Colonic mucosa (tissue), 4 donors: ENCODE measurements around the gene SLC2A10. TPM values are rescaled to one million over a fixed set of nuclear protein-coding genes. Genes with fewer than 3 reads are reported as not detected.
"Not testable (repeated sequence)": the region's sequence is repeated elsewhere in the genome, so short reads cannot be mapped to it uniquely, and the experiment has no call there.

ENCODE experiments used
- DNase-seq: peaks from one replicate; pipeline ENCODE4 v3.0.0-alpha.2; 2020
- H3K27ac ChIP-seq: fragments of 200-600 bp; one replicate; pipeline ENCODE4 v1.8.0; 2021
- H3K27me3 ChIP-seq: fragments of 200-600 bp; one replicate; pipeline ENCODE4 v1.8.0; 2021
- H3K36me3 ChIP-seq: fragments of 200-600 bp; one replicate; pipeline ENCODE4 v1.8.0; 2021
- H3K4me1 ChIP-seq: fragments of 200-600 bp; one replicate; pipeline ENCODE4 v1.8.0; 2021; ENCODE audit warnings: mild to moderate bottlenecking
- H3K4me3 ChIP-seq: fragments of 200-600 bp; one replicate; pipeline ENCODE4 v1.8.0; 2021
- H3K9ac ChIP-seq, 2 donors: one replicate each; pipeline ENCODE4 v1.7.0; 2013; ENCODE audit warnings: control low read depth in 2 of 2, low read depth in 2 of 2, low read length in 2 of 2
- H3K9me3 ChIP-seq: fragments of 200-600 bp; one replicate; pipeline ENCODE4 v1.8.0; 2021
- intact Hi-C: fragments of 100-400 bp; cut with DNase I; formaldehyde crosslinking; loops from one replicate; pipeline ENCODE4 v1.14.1; 2022
- total RNA-seq, 2 donors: library from RNA; stranded (reverse); fragmentation: NEBNext Ultra II Directional in 1 of 2; extraction: Animal tissue kit (Norgen Biotek cat#: 25700) in 1 of 2; gene quantifications; one replicate each; pipeline ENCODE4 v1.2.1, GENCODE V29; 2021
- TF ChIP-seq, protein P1 (sequence below): fragments of 200-600 bp; IDR thresholded peaks from one replicate; pipeline ENCODE4 v1.8.0; 2022; ENCODE audit warnings: antibody characterized with exemption, mild to moderate bottlenecking
- donor health status: healthy.
- donor health status: DM: no; HTN: no; CAD: no.
- donor health status: DM: no; HTN: no; CAD: no.

SLC2A10 gene
- total RNA-seq, 2 donors from 2014 or later: 28.3 to 43.6 TPM

- no peaks in the 10 kb centered on the region for H3K9me3 ChIP-seq
- no peak overlapping the region for H3K27ac ChIP-seq
- TF ChIP-seq, protein P1, sequence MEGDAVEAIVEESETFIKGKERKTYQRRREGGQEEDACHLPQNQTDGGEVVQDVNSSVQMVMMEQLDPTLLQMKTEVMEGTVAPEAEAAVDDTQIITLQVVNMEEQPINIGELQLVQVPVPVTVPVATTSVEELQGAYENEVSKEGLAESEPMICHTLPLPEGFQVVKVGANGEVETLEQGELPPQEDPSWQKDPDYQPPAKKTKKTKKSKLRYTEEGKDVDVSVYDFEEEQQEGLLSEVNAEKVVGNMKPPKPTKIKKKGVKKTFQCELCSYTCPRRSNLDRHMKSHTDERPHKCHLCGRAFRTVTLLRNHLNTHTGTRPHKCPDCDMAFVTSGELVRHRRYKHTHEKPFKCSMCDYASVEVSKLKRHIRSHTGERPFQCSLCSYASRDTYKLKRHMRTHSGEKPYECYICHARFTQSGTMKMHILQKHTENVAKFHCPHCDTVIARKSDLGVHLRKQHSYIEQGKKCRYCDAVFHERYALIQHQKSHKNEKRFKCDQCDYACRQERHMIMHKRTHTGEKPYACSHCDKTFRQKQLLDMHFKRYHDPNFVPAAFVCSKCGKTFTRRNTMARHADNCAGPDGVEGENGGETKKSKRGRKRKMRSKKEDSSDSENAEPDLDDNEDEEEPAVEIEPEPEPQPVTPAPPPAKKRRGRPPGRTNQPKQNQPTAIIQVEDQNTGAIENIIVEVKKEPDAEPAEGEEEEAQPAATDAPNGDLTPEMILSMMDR: no peak
- H3K4me1 ChIP-seq: no peaks in the 10 kb centered on the region
- no peak overlapping the region for H3K4me3 ChIP-seq
- intact Hi-C loops: no loop called here
- no peak overlapping the region for H3K9ac ChIP-seq
- no peaks in the 10 kb centered on the region for H3K27me3 ChIP-seq
- no peaks in the 10 kb centered on the region for H3K36me3 ChIP-seq
- no peak for DNase-seq
Measured at GRCh38 chr20:46672543-46673148, 36.8 kb upstream of the SLC2A10 start.

DNA sequence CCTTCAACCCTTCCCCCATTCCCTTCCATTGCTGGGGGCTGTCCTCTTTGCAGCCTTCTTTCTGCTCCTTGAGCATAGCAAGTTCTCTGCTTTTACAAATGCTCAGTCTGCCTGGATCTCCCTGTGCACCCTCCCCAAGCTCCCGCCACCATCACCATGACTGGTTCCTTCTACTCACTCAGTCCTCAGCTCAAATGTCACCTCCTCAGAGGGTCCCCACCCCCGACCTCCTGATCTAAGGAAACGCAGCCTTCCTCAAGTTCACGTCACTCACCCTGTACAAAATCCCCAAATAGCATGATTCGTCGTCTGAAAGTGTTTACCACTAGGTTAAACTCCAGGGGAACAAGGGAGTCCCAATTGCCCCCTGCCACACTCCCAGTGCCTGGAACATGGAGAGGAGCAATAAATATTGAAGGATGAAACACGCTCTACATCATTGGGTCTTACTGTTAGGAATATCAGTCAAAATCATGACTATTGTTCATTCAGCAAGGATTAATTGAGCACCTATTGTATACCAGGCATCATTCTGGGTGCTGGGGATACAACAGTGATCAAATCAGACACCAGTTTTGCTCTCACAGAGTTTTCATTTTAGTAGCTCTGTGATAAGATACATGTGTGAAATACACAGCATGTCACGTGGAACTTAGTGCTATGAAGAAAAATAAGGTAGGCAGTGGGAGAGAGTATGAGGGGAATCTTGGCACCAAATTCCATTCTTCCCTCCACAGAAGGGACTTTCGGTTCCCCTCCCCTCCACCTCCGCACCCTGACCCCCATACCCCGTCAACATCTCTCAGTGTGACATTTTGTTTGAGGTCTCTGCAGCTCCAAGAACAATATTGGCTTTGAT is 35.8 kb upstream of the SLC2A10 start:
- H3K36me3 ChIP-seq: no peaks in the 10 kb centered on the region
- DNase-seq: no peak
- H3K9me3 ChIP-seq: no peaks in the 10 kb centered on the region
- TF ChIP-seq, protein P1: no peak
- no peaks in the 10 kb centered on the region for H3K4me1 ChIP-seq
- H3K9ac ChIP-seq: no peak overlapping the region
- no peak overlapping the region for H3K4me3 ChIP-seq
- H3K27ac ChIP-seq: no peak overlapping the region
- intact Hi-C loops: no loop called here
- no peaks in the 10 kb centered on the region for H3K27me3 ChIP-seq

- H3K27ac ChIP-seq: no peak overlapping the region
- intact Hi-C loops: no loop called here
- DNase-seq: no peak
- TF ChIP-seq, protein P1: no peak
- no peaks in the 10 kb centered on the region for H3K9me3 ChIP-seq
- H3K27me3 ChIP-seq: no peaks in the 10 kb centered on the region
- no peak overlapping the region for H3K9ac ChIP-seq
- no peaks in the 10 kb centered on the region for H3K4me1 ChIP-seq
- no peaks in the 10 kb centered on the region for H3K36me3 ChIP-seq
- no peak overlapping the region for H3K4me3 ChIP-seq
Measured at GRCh38 chr20:46674253-46675083, 35.0 kb upstream of the SLC2A10 start.

DNA sequence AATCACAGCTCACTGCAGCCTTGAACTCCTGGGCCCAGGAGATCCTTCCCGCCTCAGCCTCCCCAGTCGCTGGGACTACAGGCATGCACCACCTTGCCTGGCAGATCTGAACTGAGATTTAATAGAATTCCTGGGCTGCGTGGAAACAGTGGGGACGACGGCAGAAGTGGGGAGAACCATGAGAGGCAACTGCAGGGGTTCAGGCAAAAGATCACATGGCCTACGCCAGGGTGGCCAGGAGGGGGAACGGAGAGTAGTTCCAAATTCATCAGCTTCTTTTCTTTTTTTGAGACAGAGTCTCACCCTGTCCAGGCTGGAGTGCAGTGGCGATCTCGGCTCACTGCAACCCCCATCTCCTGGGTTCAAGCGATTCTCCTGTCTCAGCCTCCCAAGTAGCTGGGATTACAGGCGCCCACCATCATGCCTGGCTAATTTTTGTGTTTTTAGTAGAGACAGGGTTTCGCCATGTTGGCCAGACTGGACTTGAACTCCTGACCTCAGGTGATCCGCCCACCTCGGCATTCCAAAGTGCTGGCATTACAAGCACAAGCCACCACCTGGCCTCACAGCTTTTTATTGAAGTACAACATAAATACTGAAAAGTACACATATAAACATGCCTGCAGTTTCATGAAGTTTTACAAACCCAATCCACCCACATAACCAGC is 32.7 kb upstream of the SLC2A10 start:
- intact Hi-C loops, H3K4me1 ChIP-seq, H3K4me3 ChIP-seq, H3K9ac ChIP-seq, DNase-seq, H3K36me3 ChIP-seq, H3K27ac ChIP-seq, H3K9me3 ChIP-seq, H3K27me3 ChIP-seq: not testable (repeated sequence)

GRCh38 chr20:46677608-46678007 is 31.8 kb upstream of the SLC2A10 start:
- H3K4me3 ChIP-seq: no peak overlapping the region
- H3K9ac ChIP-seq: no peak overlapping the region
- no peaks in the 10 kb centered on the region for H3K27me3 ChIP-seq
- H3K9me3 ChIP-seq: no peaks in the 10 kb centered on the region
- no peak overlapping the region for H3K27ac ChIP-seq
- TF ChIP-seq, protein P1: no peak
- no peaks in the 10 kb centered on the region for H3K4me1 ChIP-seq
- H3K36me3 ChIP-seq: no peaks in the 10 kb centered on the region
- no peak for DNase-seq
- intact Hi-C loops: no loop called here
